Esophagus squamous epithelium (tissue), 5 donors: ENCODE results near the gene ANKLE2. TPM values are rescaled to one million over a fixed set of nuclear protein-coding genes. Genes with fewer than 3 reads are reported as not detected.
"Not testable (repeated sequence)": the region's sequence is repeated elsewhere in the genome, so short reads cannot be mapped to it uniquely, and the experiment has no call there.

ENCODE experiments used
- DNase-seq: peaks from one replicate; lab custom pipeline; 2025; lab: John Stamatoyannopoulos, UW
- H3K27ac ChIP-seq, 4 donors: fragments of 200-600 bp; sonication (generic); one replicate each; pipeline ENCODE4 v1.5.1; 2016 to 2019; ENCODE audit warnings: mild to moderate bottlenecking in 1 of 4
- H3K27me3 ChIP-seq, 4 donors: fragments of 200-600 bp; sonication (generic); 1 replicate in 3 of 4; 2 replicates in 1 of 4; pipeline versions ENCODE4 v1.5.1 to v1.6.0; 2017 to 2021; ENCODE audit warnings: antibody characterized with exemption in 1 of 4
- H3K36me3 ChIP-seq, 3 donors: fragments of 200-600 bp; sonication (generic); one replicate each; pipeline ENCODE4 v1.5.1; 2016 to 2019
- H3K4me1 ChIP-seq, 3 donors: fragments of 200-600 bp; sonication (generic); one replicate each; pipeline ENCODE4 v1.5.1; 2017 to 2019
- H3K4me3 ChIP-seq, 4 donors: fragments of 200-600 bp; sonication (generic); 1 replicate in 3 of 4; 2 replicates in 1 of 4; pipeline ENCODE4 v1.5.1; 2016 to 2019; ENCODE audit warnings: mild to moderate bottlenecking in 2 of 4, moderate library complexity in 1 of 4
- H3K9me3 ChIP-seq, 3 donors: fragments of 200-600 bp; sonication (generic); one replicate each; pipeline ENCODE4 v1.5.1; 2016 to 2019
- POLR2A ChIP-seq, 4 donors: fragments of 450-650 bp; IDR thresholded peaks; one replicate each; pipeline ENCODE4 v1.6.1; 2017; ENCODE audit warnings: antibody characterized with exemption in 4 of 4, mild to moderate bottlenecking in 4 of 4, moderate library complexity in 3 of 4
- WGBS, 2 donors: methylation state at CpG; one replicate each; pipeline ENCODE4 v1.1.5; 2018; 5-methylcytosine and 5-hydroxymethylcytosine counted together
- intact Hi-C: fragments of 100-400 bp; cut with DNase I; formaldehyde crosslinking; loops from one replicate; pipeline ENCODE4 v1.15.0; 2022
- total RNA-seq, 4 donors: library from RNA; depleted of rRNA; stranded (reverse); fragments of >200 nt; gene quantifications; one replicate each; pipeline ENCODE4 v1.1.0, GENCODE V29; 2016
- TF ChIP-seq, protein P1 (sequence below), 6 experiments: fragments of 450-650 bp in 4 of 6; fragments of 200-600 bp in 2 of 6; sonication (generic) in 2 of 6; IDR thresholded peaks; one replicate each; pipeline ENCODE4 v1.5.1; 2016 to 2019; ENCODE audit warnings: antibody characterized with exemption in 6 of 6, mild to moderate bottlenecking in 4 of 6, moderate library complexity in 4 of 6
- donor health status: DM: yes; HTN: yes; CAD: no.

The ANKLE2 gene
- total RNA-seq, 4 donors from 2014 or later = 26.4 to 73.5 (median 57.7) TPM

DNA sequence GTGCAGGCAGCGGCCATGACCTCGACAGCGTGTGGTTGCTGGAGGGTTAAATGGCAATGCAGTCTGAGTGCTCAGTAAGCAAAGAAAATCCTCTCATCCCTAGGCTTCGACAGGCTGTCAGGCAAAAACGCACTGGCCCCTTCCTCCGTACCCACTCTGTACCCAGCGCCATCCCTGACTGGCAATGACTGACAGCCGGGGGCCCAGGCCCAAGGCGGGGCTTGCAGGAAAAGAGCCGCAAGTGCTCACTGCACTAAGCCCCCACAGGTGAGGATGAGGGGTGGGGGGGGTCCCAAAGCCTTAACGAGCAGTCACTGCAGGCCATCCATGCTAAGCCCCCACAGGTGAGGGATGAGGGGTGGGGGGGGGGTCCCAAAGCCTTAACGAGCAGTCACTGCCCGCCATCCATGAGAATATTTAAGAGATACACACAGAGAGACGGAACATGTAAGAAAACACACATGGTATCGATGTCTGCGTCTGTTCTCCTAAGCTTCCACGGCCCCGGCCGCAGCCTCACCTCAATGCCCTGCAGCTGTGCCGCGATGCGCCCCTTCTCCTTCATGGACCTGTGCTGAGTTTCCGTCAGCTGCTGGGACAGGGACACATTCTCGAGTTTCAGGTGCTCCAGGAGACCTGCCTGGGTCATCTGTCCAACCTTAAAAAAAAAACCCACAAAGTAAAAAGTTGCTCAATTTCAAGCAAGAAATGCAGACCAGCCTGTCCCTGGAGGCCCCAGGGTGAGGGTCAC, 36.4 kb upstream of the ANKLE2 start:
- 92 to 96% methylated on average over 12 to 15 of the region's 24 CpGs for WGBS, 2 donors
- H3K4me3 ChIP-seq = no peak overlapping the region
- intact Hi-C loops = no loop called here
- no peak overlapping the region for H3K27ac ChIP-seq
- TF ChIP-seq, protein P1, sequence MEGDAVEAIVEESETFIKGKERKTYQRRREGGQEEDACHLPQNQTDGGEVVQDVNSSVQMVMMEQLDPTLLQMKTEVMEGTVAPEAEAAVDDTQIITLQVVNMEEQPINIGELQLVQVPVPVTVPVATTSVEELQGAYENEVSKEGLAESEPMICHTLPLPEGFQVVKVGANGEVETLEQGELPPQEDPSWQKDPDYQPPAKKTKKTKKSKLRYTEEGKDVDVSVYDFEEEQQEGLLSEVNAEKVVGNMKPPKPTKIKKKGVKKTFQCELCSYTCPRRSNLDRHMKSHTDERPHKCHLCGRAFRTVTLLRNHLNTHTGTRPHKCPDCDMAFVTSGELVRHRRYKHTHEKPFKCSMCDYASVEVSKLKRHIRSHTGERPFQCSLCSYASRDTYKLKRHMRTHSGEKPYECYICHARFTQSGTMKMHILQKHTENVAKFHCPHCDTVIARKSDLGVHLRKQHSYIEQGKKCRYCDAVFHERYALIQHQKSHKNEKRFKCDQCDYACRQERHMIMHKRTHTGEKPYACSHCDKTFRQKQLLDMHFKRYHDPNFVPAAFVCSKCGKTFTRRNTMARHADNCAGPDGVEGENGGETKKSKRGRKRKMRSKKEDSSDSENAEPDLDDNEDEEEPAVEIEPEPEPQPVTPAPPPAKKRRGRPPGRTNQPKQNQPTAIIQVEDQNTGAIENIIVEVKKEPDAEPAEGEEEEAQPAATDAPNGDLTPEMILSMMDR (IDR thresholded peaks at IDR 0.05) = no peak
- TF ChIP-seq POLR2A (IDR thresholded peaks at IDR 0.05) = no peak
- H3K36me3 ChIP-seq = peaks cover 61 to 96% (median 67%) of the 10 kb centered on the region in 3 donors
- no peaks in the 10 kb centered on the region for H3K9me3 ChIP-seq
- no peak for DNase-seq
- H3K27me3 ChIP-seq = no peaks in the 10 kb centered on the region
- no peaks in the 10 kb centered on the region for H3K4me1 ChIP-seq

- DNase-seq = no peak
- Histone ChIP-seq H3K4me1 (no peaks in the 10 kb centered on the region), H3K27ac (no peak overlapping the region), H3K9me3 (no peaks in the 10 kb centered on the region), H3K27me3 (no peaks in the 10 kb centered on the region), H3K4me3 (no peak overlapping the region), H3K36me3 (peaks cover 47 to 95% (median 53%) of the 10 kb centered on the region in 3 donors)
- no peak for TF ChIP-seq POLR2A (IDR thresholded peaks at IDR 0.05)
- TF ChIP-seq, protein P1 (IDR thresholded peaks at IDR 0.05) = no peak
- 91 to 96% methylated on average over 3 to 11 of the region's 14 CpGs for WGBS, 2 donors
- intact Hi-C loops = no loop called here
These were observed 34.2 kb upstream of the ANKLE2 start for GRCh38 chr12:132795847-132796246.

DNA sequence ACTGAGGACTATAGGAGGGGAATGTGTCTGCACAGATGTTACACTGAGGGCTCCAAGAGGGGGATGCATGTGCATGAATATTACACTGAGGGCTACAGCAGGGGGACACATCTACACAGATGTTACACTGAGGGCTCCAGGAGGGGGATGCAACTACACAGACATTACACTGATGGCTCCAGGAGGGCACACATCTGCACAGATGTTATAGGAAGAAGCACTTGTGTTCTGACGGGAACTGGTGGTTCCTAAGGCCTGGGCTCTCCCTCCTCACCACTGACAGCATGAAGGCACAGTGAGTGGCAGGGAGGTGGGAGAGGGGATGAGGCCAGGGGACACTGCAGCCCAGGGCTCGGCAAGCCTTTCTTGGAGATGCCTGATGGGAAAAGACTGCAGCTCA, 30.3 kb upstream of the ANKLE2 start:
- H3K4me3 ChIP-seq, H3K27ac ChIP-seq, H3K9me3 ChIP-seq, DNase-seq, H3K4me1 ChIP-seq, H3K27me3 ChIP-seq, intact Hi-C loops: not testable (repeated sequence)
- peaks cover 38 to 95% (median 42%) of the 10 kb centered on the region in 3 donors for H3K36me3 ChIP-seq
- WGBS, 2 donors = 83 to 100% methylated on average over 1 to 2 of the region's 2 CpGs

GRCh38 chr12:132789099-132789471, 27.5 kb upstream of the ANKLE2 start:
- no peaks in the 10 kb centered on the region for H3K4me1 ChIP-seq
- TF ChIP-seq POLR2A (IDR thresholded peaks at IDR 0.05) = no peak
- TF ChIP-seq, protein P1 (IDR thresholded peaks at IDR 0.05) = no peak
- DNase-seq = no peak
- no peaks in the 10 kb centered on the region for H3K9me3 ChIP-seq
- H3K4me3 ChIP-seq = no peak overlapping the region
- H3K36me3 ChIP-seq = peaks cover 39 to 95% (median 40%) of the 10 kb centered on the region in 3 donors
- H3K27me3 ChIP-seq = no peaks in the 10 kb centered on the region
- no peak overlapping the region for H3K27ac ChIP-seq
- intact Hi-C loops = no loop called here
- 94 to 97% methylated on average over 6 to 18 of the region's 21 CpGs for WGBS, 2 donors

- H3K4me3 ChIP-seq = no peak overlapping the region
- WGBS, 2 donors = 95 to 97% methylated on average over 13 to 26 of the region's 29 CpGs
- H3K9me3 ChIP-seq = no peaks in the 10 kb centered on the region
- H3K36me3 ChIP-seq = peaks cover 40 to 95% (median 43%) of the 10 kb centered on the region in 3 donors
- H3K27me3 ChIP-seq = no peaks in the 10 kb centered on the region
- no peaks in the 10 kb centered on the region for H3K4me1 ChIP-seq
- no peak overlapping the region for H3K27ac ChIP-seq
- DNase-seq = no peak
- TF ChIP-seq, protein P1 (IDR thresholded peaks at IDR 0.05) = no peak
- no peak for TF ChIP-seq POLR2A (IDR thresholded peaks at IDR 0.05)
- intact Hi-C loops = no loop called here
These were observed 26.9 kb upstream of the ANKLE2 start for GRCh38 chr12:132788375-132789098.
